ENCODE data around the gene NRG4.

The NRG4 gene

GRCh38 chr15:75902129-75902557, 110.1 kb downstream of the NRG4 start:
- H3K4me3 ChIP-seq (ENCODE audit: low read depth, low read length): no peak overlapping the region
- DNase-seq (ENCODE audit: low read depth): peak; percentile 15
- no peak for TF ChIP-seq CTCF (conservative IDR thresholded peaks at IDR 0.05; ENCODE audit: low read depth, low read length)

GRCh38 chr15:75900577-75900976, 111.6 kb downstream of the NRG4 start:
- no peak overlapping the region for H3K4me3 ChIP-seq (ENCODE audit: low read depth, low read length)
- TF ChIP-seq CTCF (conservative IDR thresholded peaks at IDR 0.05; ENCODE audit: low read depth, low read length): no peak
- no peak for DNase-seq (ENCODE audit: low read depth)

- TF ChIP-seq CTCF (conservative IDR thresholded peaks at IDR 0.05; ENCODE audit: low read depth, low read length): no peak
- no peak overlapping the region for H3K4me3 ChIP-seq (ENCODE audit: low read depth, low read length)
- no peak for DNase-seq (ENCODE audit: low read depth)
Observed at GRCh38 chr15:75895731-75896130, 116.5 kb downstream of the NRG4 start.

GRCh38 chr15:75891895-75892294, 120.3 kb downstream of the NRG4 start:
- H3K4me3 ChIP-seq (ENCODE audit: low read depth, low read length): no peak overlapping the region
- no peak for TF ChIP-seq CTCF (conservative IDR thresholded peaks at IDR 0.05; ENCODE audit: low read depth, low read length)
- DNase-seq (ENCODE audit: low read depth): peak; percentile 96

Data from choroid plexus epithelial cell (primary cell).